K562 (cell line): ENCODE results near the gene CRIP1. TPM values are rescaled to one million over a fixed set of nuclear protein-coding genes. Genes with fewer than 3 reads are reported as not detected.

Source experiments
- ATAC-seq: fragments of 200-7000 bp; cut with Tn5 transposase; 3 replicates; pipeline ENCODE4 v1.9.1; 2020; ENCODE audit warnings: moderate library complexity
- BruUV-seq: library from RNA; stranded (reverse); fragments of 400-500 nt; replicated peaks from 2 replicates; lab custom pipeline; 2021; lab: Mats Ljungman, UMichigan
- CTCF ChIA-PET: fragments of 300-600 bp; formaldehyde crosslinking; extraction: SDS; loops from one replicate; lab custom pipeline; 2021; ENCODE audit warnings: low intra/inter-chr PET ratio; lab: Yijun Ruan, JAX
- POLR2A ChIA-PET: fragments of 300-600, 350-650 bp; sonication (Branson Sonifier 250); formaldehyde crosslinking; extraction: SDS; loops from one replicate; lab custom pipeline; 2021; ENCODE audit warnings: antibody characterized with exemption, inconsistent platforms; lab: Yijun Ruan, JAX
- DNase-seq, 4 experiments: peaks; one replicate each; pipeline versions ENCODE4 v3.0.0 to v3.0.0-alpha.2; 2011 to 2018; ENCODE audit warnings: low spot score in 3 of 4, mixed read lengths in 3 of 4; ENCODE audit errors: extremely low read depth in 1 of 4
- FAIRE-seq: peaks from 2 replicates; lab custom pipeline; 2011; peaks lifted over from hg19 to GRCh38; lab: Jason Lieb, UNC
- H2AFZ ChIP-seq: 2 replicates; pipeline ENCODE4 v1.6.0; 2011; ENCODE audit warnings: low read depth, low read length, control low read depth, inconsistent platforms
- H3K27ac ChIP-seq: fragments of 200-600 bp; 3 replicates; pipeline ENCODE4 v1.8.0; 2011; ENCODE audit warnings: low read depth, mild to moderate bottlenecking, control low read depth, inconsistent platforms, low read length, moderate library complexity, mixed read lengths; ENCODE audit errors: extremely low read depth
- H3K27me3 ChIP-seq, 2 experiments: fragments of 300-600 bp in 1 of 2; 2 replicates in 1 of 2; 3 replicates in 1 of 2; pipeline versions ENCODE4 v1.6.0 to v1.8.0; 2011; ENCODE audit warnings: inconsistent platforms in 2 of 2, low read length in 2 of 2, mild to moderate bottlenecking in 1 of 2, mixed read lengths in 1 of 2, moderate library complexity in 1 of 2; ENCODE audit not compliant: control insufficient read depth in 2 of 2, insufficient read depth in 2 of 2
- H3K36me3 ChIP-seq: fragments of 300-600 bp; 3 replicates; pipeline ENCODE4 v1.8.0; 2011; ENCODE audit warnings: mild to moderate bottlenecking, low read length, inconsistent platforms; ENCODE audit not compliant: control insufficient read depth, insufficient read depth
- H3K4me1 ChIP-seq, 2 experiments: fragments of 200-600 bp in 1 of 2; replicated peaks in 1 of 2; 2 replicates in 1 of 2; 3 replicates in 1 of 2; pipeline versions ENCODE4 v1.5.1 to v1.8.0; 2011; ENCODE audit warnings: inconsistent platforms in 2 of 2, low read length in 2 of 2, mild to moderate bottlenecking in 1 of 2, mixed read lengths in 1 of 2, moderate library complexity in 1 of 2; ENCODE audit not compliant: control insufficient read depth in 2 of 2, insufficient read depth in 2 of 2
- H3K4me2 ChIP-seq: 2 replicates; pipeline ENCODE4 v1.6.1; 2011; ENCODE audit warnings: low read length, control low read depth, inconsistent platforms, mixed read lengths; ENCODE audit not compliant: insufficient read depth
- H3K4me3 ChIP-seq: fragments of 200-600 bp; sonication (generic), shearing (Covaris generic); 2 replicates; pipeline ENCODE4 v1.5.1; 2016; ENCODE audit warnings: control low read depth, inconsistent platforms
- H3K79me2 ChIP-seq: fragments of 200-600 bp; 3 replicates; pipeline ENCODE4 v1.8.0; 2011; ENCODE audit warnings: low read length, inconsistent platforms; ENCODE audit not compliant: control insufficient read depth, insufficient read depth
- H3K9ac ChIP-seq, 2 experiments: 2 replicates each; pipeline versions ENCODE4 v1.6.0 to v1.6.1; 2011; ENCODE audit warnings: low read depth in 2 of 2, low read length in 2 of 2, control low read depth in 1 of 2, inconsistent platforms in 1 of 2, mild to moderate bottlenecking in 1 of 2, mixed read lengths in 1 of 2; ENCODE audit not compliant: insufficient read depth in 1 of 2
- H3K9me1 ChIP-seq: one replicate; pipeline ENCODE4 v1.6.0; 2011; ENCODE audit warnings: inconsistent platforms, mild to moderate bottlenecking, low read length, moderate library complexity; ENCODE audit not compliant: control insufficient read depth, insufficient read depth
- H3K9me3 ChIP-seq: replicated peaks from 2 replicates; pipeline ENCODE4 v1.5.1; 2011; ENCODE audit warnings: low read depth, low read length, inconsistent platforms; ENCODE audit not compliant: control insufficient read depth, insufficient read depth
- H4K20me1 ChIP-seq: replicated peaks from 2 replicates; pipeline ENCODE4 v1.6.1; 2011; ENCODE audit warnings: low read length, inconsistent platforms, mixed read lengths; ENCODE audit not compliant: control insufficient read depth, insufficient read depth
- CHAMP1 ChIP-seq: fragments of 450-650 bp; IDR thresholded peaks from 2 replicates; pipeline ENCODE4 v1.6.1; 2016; ENCODE audit warnings: mild to moderate bottlenecking
- FOXA3 ChIP-seq, 2 experiments: fragments of 450-650 bp in 1 of 2; sonication (generic) in 1 of 2; formaldehyde crosslinking; IDR thresholded peaks in 1 of 2; conservative IDR thresholded peaks in 1 of 2; 2 replicates each; pipeline versions ENCODE4 v1.4.0 to v1.8.0; 2020 to 2022; ENCODE audit warnings: mild to moderate bottlenecking in 2 of 2, missing genetic modification reagents in 1 of 2
- HMG20B ChIP-seq: fragments of 250-450 bp; sonication (Bioruptor Pico); IDR thresholded peaks from 2 replicates; pipeline ENCODE4 v1.5.0; 2021; ENCODE audit warnings: mild to moderate bottlenecking
- HNRNPL ChIP-seq: fragments of 200-400 bp; formaldehyde crosslinking; IDR thresholded peaks from 2 replicates; pipeline ENCODE4 v1.6.1; 2017; ENCODE audit warnings: low read depth, mild to moderate bottlenecking, low read length
- ILK ChIP-seq: fragments of 450-650 bp; IDR thresholded peaks from 2 replicates; pipeline ENCODE4 v1.6.1; 2016; ENCODE audit warnings: missing genetic modification characterization, low read depth, mild to moderate bottlenecking, missing compliant biosample characterization, moderate library complexity, borderline replicate concordance
- PHF8 ChIP-seq: fragments of 200-600 bp; sonication (generic); IDR thresholded peaks from 2 replicates; pipeline ENCODE4 v1.6.1; 2012; ENCODE audit warnings: mixed run types, mild to moderate bottlenecking, inconsistent platforms, low read length, moderate library complexity, borderline replicate concordance
- POLR2H ChIP-seq: IDR thresholded peaks from 2 replicates; pipeline ENCODE4 v1.6.1; 2016; ENCODE audit warnings: missing genetic modification characterization, low read depth, mild to moderate bottlenecking, control low read depth, missing compliant biosample characterization, moderate library complexity
- SIN3A ChIP-seq, 2 experiments: fragments of 150-350 bp in 1 of 2; IDR thresholded peaks; 2 replicates each; pipeline ENCODE4 v1.6.1; 2011 to 2016; ENCODE audit warnings: borderline replicate concordance in 2 of 2, low read depth in 2 of 2, low read length in 2 of 2, mild to moderate bottlenecking in 2 of 2, moderate library complexity in 2 of 2; ENCODE audit not compliant: control insufficient read depth in 1 of 2
- SIN3B ChIP-seq: fragments of 450-650 bp; IDR thresholded peaks from 2 replicates; pipeline ENCODE4 v1.6.1; 2017; ENCODE audit warnings: low read depth, mild to moderate bottlenecking, moderate library complexity
- THRA ChIP-seq: fragments of 450-650 bp; IDR thresholded peaks from 2 replicates; pipeline ENCODE4 v1.6.1; 2017; ENCODE audit warnings: mild to moderate bottlenecking, moderate library complexity
- ZC3H8 ChIP-seq: fragments of 450-650 bp; IDR thresholded peaks from 2 replicates; pipeline ENCODE4 v1.6.1; 2017
- ZNF274 ChIP-seq: IDR thresholded peaks from 2 replicates; pipeline ENCODE4 v1.6.1; 2011; ENCODE audit warnings: low read depth, mild to moderate bottlenecking, low read length, moderate library complexity, borderline replicate concordance
- WGBS: fragments of 100-300 bp; shearing (Covaris generic); methylation state at CpG from one replicate; pipeline ENCODE4 v1.1.6; 2016; ENCODE audit warnings: low coverage, mixed read lengths; ENCODE audit not compliant: insufficient coverage; ENCODE audit errors: missing lambda C conversion rate; 5-methylcytosine and 5-hydroxymethylcytosine counted together
- in situ Hi-C: fragments of 300-500 bp; cut with MboI; formaldehyde crosslinking; loops from 4 replicates; pipeline ENCODE4 v1.15.0; 2018; ENCODE audit warnings: inconsistent platforms, mixed read lengths
- intact Hi-C: fragments of 100-400 bp; cut with micrococcal nuclease; formaldehyde crosslinking; loops from 2 replicates; pipeline ENCODE4 v1.14.2; 2022
- polyA plus RNA-seq, 8 experiments: library from polyadenylated mRNA; depleted of rRNA in 4 of 8; stranded (reverse) in 5 of 8; unstranded in 3 of 8; fragments of >200 nt; fragmentation: Nextera tagmentation in 2 of 8; fragmentation: Illumina TruSeq in 1 of 8; extraction: Ambion mirVana in 2 of 8; extraction: Trizol in 1 of 8; gene quantifications; 2 replicates each; pipeline versions ENCODE4 v1.2.1 to v1.2.3, GENCODE V29; 2011 to 2014; ENCODE audit warnings: inconsistent platforms in 1 of 8, missing spikeins in 1 of 8
- total RNA-seq, 7 experiments: library from RNA; depleted of rRNA in 6 of 7; stranded (reverse); fragments of >200 nt in 6 of 7; fragmentation: Illumina TruSeq in 2 of 7; extraction: Trizol in 2 of 7; gene quantifications; 2 replicates each; pipeline versions ENCODE4 v1.2.1 to v1.2.3, GENCODE V29; 2011 to 2021; ENCODE audit warnings: low replicate concordance in 1 of 7
- TF ChIP-seq, protein P1 (sequence below): fragments of 450-650 bp; IDR thresholded peaks from 2 replicates; pipeline ENCODE4 v1.6.1; 2016; ENCODE audit warnings: missing biosample characterization, missing genetic modification characterization

Gene CRIP1
- total and polyA plus RNA-seq, 9 of the 15 experiments (the other 6 are each of a cell fraction or from before 2014, with no cell fraction given) = 0.11 to 0.58 (median 0.14) TPM; not detected in 6

DNA sequence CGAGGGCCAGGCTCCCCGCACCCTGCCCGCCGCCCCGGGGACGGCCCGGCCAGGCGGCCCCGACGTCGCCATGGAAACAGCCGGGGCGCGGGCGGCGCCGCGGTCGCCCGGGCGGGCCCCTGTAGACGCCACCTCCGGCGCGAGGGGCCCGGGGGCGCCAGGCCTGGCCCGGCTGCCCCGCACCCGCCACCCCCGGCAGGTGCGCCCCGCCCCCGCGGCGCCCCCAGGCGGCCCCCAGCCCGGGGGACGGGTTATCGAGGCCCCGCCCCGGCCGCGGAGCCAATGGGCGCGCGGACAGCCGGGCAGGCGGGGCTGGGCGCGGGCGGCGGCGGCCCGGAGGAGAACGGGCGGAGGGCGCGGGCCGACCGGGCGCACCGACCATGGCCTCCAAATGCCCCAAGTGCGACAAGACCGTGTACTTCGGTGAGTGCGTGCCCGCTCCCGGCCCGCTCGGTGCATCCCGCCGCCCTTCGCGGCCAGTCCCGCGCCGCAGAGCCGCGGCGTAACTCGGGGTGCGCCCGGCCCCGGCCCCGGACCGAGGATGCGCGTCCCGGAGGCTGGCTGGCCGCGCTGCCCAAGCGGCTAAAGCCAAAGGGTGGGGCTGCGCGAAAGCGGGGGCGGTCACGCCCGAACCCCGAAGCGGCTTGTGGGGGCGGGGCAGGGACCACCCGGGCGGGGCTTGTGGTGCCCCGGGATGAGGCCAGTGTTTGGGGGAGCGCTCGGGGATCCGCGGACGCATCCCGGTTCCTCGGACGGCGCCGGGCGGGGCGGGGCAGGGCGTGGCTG is 12.0 kb upstream of the CRIP1 start, which contains the start of gene CRIP2:
Gene CRIP2, plus strand, starts transcription at position 339 of the 786 bp plus-strand sequence. Its CDS starts 42 bp downstream, at position 381.
- no peaks in the 10 kb centered on the region for H3K9me1 ChIP-seq
- ChIA-PET CTCF (interaction anchor here (0.7 kb wide), 1 partner anchor 565 kb away, joined by 3 read pairs; no protein-coding TSS in a partner anchor), POLR2A (interaction anchor here (1.0 kb wide), 1 partner anchor 10 kb away, joined by 3 read pairs; no protein-coding TSS in a partner anchor)
- peak within 1 kb of the TSS; percentile 70 for H2AFZ ChIP-seq
- H3K9me3 ChIP-seq = no peaks in the 10 kb centered on the region
- peaks cover 2% of the 10 kb centered on the region; the same call in 1 of the 3 replicates for H3K36me3 ChIP-seq
- H3K9ac ChIP-seq = peak within 1 kb of the TSS in 1 of 2 experiments; percentile 87; a peak in 2 of 4 replicates
- H3K79me2 ChIP-seq = no peaks in the 10 kb centered on the region
- no peak within 1 kb of the TSS for H3K27ac ChIP-seq
- DNase-seq (peak; percentile 29 to 89 (median 86)), ATAC-seq (peak; percentile 62), FAIRE-seq (no peak)
- H3K4me1 ChIP-seq = peaks cover 0 to 89% of the 10 kb centered on the region in 2 experiments; a peak in 2 of 5 replicates
- intact Hi-C loops = loop anchor here (10.0 kb wide), 1 partner anchor 50 kb away; the partner anchor contains the start of gene TMEM121
- H4K20me1 ChIP-seq = no peaks in the 10 kb centered on the region; the same call in 1 of the 2 replicates
- H3K4me2 ChIP-seq = peak within 1 kb of the TSS; percentile 63
- peak within 1 kb of the TSS; percentile 39 for H3K4me3 ChIP-seq
- in situ Hi-C loops = no loop called here
- peaks cover 0 to 7% of the 10 kb centered on the region in 2 experiments; a peak in 1 of 5 replicates for H3K27me3 ChIP-seq
- no TSS peak for BruUV-seq
- 0% methylated on average over 4 of the region's 118 CpGs for WGBS
- TF ChIP-seq SIN3A (IDR thresholded peaks at IDR 0.05; ENCODE audit: borderline replicate concordance in 2 of 2, control insufficient read depth in 1 of 2, low read depth in 2 of 2, low read length in 2 of 2) = peak in 1 of 2 experiments; percentile 47; a peak in 1 of 4 replicates
- TF ChIP-seq HMG20B (CRISPR knock-in tag) = no peak
- TF ChIP-seq CHAMP1 = no peak
- no peak for TF ChIP-seq ZC3H8
- TF ChIP-seq HNRNPL = no peak
- no peak for TF ChIP-seq ZNF274
- TF ChIP-seq THRA = no peak
- no peak; the same call in 1 of the 2 replicates for TF ChIP-seq PHF8
- TF ChIP-seq, protein P1, sequence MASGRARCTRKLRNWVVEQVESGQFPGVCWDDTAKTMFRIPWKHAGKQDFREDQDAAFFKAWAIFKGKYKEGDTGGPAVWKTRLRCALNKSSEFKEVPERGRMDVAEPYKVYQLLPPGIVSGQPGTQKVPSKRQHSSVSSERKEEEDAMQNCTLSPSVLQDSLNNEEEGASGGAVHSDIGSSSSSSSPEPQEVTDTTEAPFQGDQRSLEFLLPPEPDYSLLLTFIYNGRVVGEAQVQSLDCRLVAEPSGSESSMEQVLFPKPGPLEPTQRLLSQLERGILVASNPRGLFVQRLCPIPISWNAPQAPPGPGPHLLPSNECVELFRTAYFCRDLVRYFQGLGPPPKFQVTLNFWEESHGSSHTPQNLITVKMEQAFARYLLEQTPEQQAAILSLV = no peak
- no peak for TF ChIP-seq ILK
- no peak for TF ChIP-seq SIN3B
- TF ChIP-seq POLR2H (tag) = no peak
- no peak for TF ChIP-seq FOXA3 (CRISPR knock-in tag; conservative IDR thresholded peaks at IDR 0.05 in 1 of 2, IDR thresholded peaks at IDR 0.05 in 1 of 2)
